HepG2 (cell line): Measurements from ENCODE around the gene GTF2H3. TPM values are rescaled to one million over a fixed set of nuclear protein-coding genes. Genes with fewer than 3 reads are reported as not detected.

Experiments used
- ARNT ChIP-seq: fragments of 450-650 bp; IDR thresholded peaks from 2 replicates; pipeline ENCODE4 v1.6.1; 2017
- ATF7-NPFF ChIP-seq: sonication (generic); formaldehyde crosslinking; IDR thresholded peaks from 2 replicates; pipeline ENCODE4 v1.8.1; 2023; ENCODE audit warnings: mild to moderate bottlenecking, low read depth, missing genetic modification reagents, moderate library complexity
- BATF2 ChIP-seq: sonication (generic); formaldehyde crosslinking; IDR thresholded peaks from 2 replicates; pipeline ENCODE4 v1.8.0; 2022; ENCODE audit warnings: mild to moderate bottlenecking, missing genetic modification reagents, moderate library complexity
- FOXM1 ChIP-seq: sonication (generic); formaldehyde crosslinking; IDR thresholded peaks from 2 replicates; pipeline ENCODE4 v1.5.0; 2020; ENCODE audit warnings: missing genetic modification reagents
- HBP1 ChIP-seq: IDR thresholded peaks from 2 replicates; pipeline ENCODE4 v1.6.1; 2016; ENCODE audit warnings: low read depth, control low read depth
- HINFP ChIP-seq: sonication (generic); formaldehyde crosslinking; IDR thresholded peaks from 2 replicates; pipeline ENCODE4 v1.4.0; 2020; ENCODE audit warnings: low read depth, mild to moderate bottlenecking, missing genetic modification reagents
- HNF1A ChIP-seq, 2 experiments: sonication (generic) in 1 of 2; formaldehyde crosslinking in 1 of 2; IDR thresholded peaks; 2 replicates each; pipeline versions ENCODE4 v1.4.0 to v1.6.1; 2016 to 2020; ENCODE audit warnings: borderline replicate concordance in 1 of 2, low read depth in 1 of 2, mild to moderate bottlenecking in 1 of 2, missing genetic modification reagents in 1 of 2
- HOMEZ ChIP-seq: IDR thresholded peaks from 2 replicates; pipeline ENCODE4 v1.6.1; 2016; ENCODE audit warnings: low read depth
- MAFK ChIP-seq, 2 experiments: IDR thresholded peaks in 1 of 2; conservative IDR thresholded peaks in 1 of 2; 2 replicates each; pipeline ENCODE4 v1.6.1; 2011; ENCODE audit warnings: improper control_type of control experiment in 2 of 2, low read length in 2 of 2
- PHF5A ChIP-seq: IDR thresholded peaks from one replicate; pipeline ENCODE4 v1.6.1; 2018; ENCODE audit warnings: low read depth, missing genetic modification reagents; ENCODE audit not compliant: unreplicated experiment
- PITX1 ChIP-seq: sonication (generic); formaldehyde crosslinking; IDR thresholded peaks from 2 replicates; pipeline ENCODE4 v1.5.1; 2020; ENCODE audit warnings: mild to moderate bottlenecking, missing genetic modification reagents
- RNF2 ChIP-seq: fragments of 450-650 bp; conservative IDR thresholded peaks from 2 replicates; pipeline ENCODE4 v1.6.1; 2016; ENCODE audit warnings: low read depth
- ZNF281 ChIP-seq: sonication (generic); formaldehyde crosslinking; IDR thresholded peaks from 2 replicates; pipeline ENCODE4 v1.4.0; 2020; ENCODE audit warnings: missing genetic modification reagents, borderline replicate concordance
- ZSCAN12 ChIP-seq: sonication (generic); formaldehyde crosslinking; IDR thresholded peaks from 2 replicates; pipeline ENCODE4 v1.9.0; 2021; ENCODE audit warnings: mild to moderate bottlenecking, missing genetic modification reagents
- ZSCAN29 ChIP-seq: sonication (generic); formaldehyde crosslinking; conservative IDR thresholded peaks from 2 replicates; pipeline ENCODE4 v1.4.0; 2020; ENCODE audit warnings: mild to moderate bottlenecking, missing genetic modification reagents
- polyA plus RNA-seq, 8 experiments: library from polyadenylated mRNA; depleted of rRNA in 3 of 8; stranded (reverse) in 7 of 8; unstranded in 1 of 8; fragments of >200 nt; fragmentation: Illumina TruSeq in 4 of 8; extraction: Trizol in 4 of 8; gene quantifications; 2 replicates each; pipeline versions ENCODE4 v1.2.1 to v1.2.3, GENCODE V29; 2011 to 2016; ENCODE audit warnings: low read depth in 4 of 8, missing spikeins in 1 of 8, mixed read lengths in 1 of 8; ENCODE audit not compliant: insufficient read depth in 1 of 8
- total RNA-seq, 5 experiments: library from RNA; depleted of rRNA; stranded (reverse); fragments of >200 nt; fragmentation: Illumina TruSeq; extraction: Trizol; gene quantifications; 2 replicates each; pipeline ENCODE4 v1.2.3, GENCODE V29; 2016; ENCODE audit warnings: low read depth in 1 of 5

The GTF2H3 gene
- total and polyA plus RNA-seq, 2 of the 13 experiments (the other 11 are each of a cell fraction or from before 2014, with no cell fraction given) = 35.8 to 58.8 TPM

- TF ChIP-seq HOMEZ (peak; percentile 20; the same call in 1 of the 2 replicates), HBP1 (CRISPR knock-in tag) (peak; percentile 96), FOXM1 (no peak), MAFK (conservative IDR thresholded peaks at IDR 0.05 in 1 of 2, IDR thresholded peaks at IDR 0.05 in 1 of 2; ENCODE audit: low read length in 2 of 2) (peak in 1 of 2 experiments; percentile 29; a peak in 1 of 4 replicates), ZNF281 (CRISPR knock-in tag) (peak; percentile 67; the same call in 1 of the 2 replicates), HINFP (CRISPR knock-in tag) (peak; percentile 86), HNF1A (IDR thresholded peaks at IDR 0.05; ENCODE audit: low read depth) (no peak), HNF1A (CRISPR knock-in tag; IDR thresholded peaks at IDR 0.05; ENCODE audit: borderline replicate concordance) (peak; percentile 92), ATF7-NPFF (CRISPR knock-in tag) (peak; percentile 86), ZSCAN29 (CRISPR knock-in tag) (no peak), PITX1 (CRISPR knock-in tag) (peak; percentile 91), RNF2 (no peak), ARNT (no peak), ZSCAN12 (no peak), BATF2 (CRISPR knock-in tag) (no peak), PHF5A (CRISPR knock-in tag) (peak; percentile 86)
Observed at GRCh38 chr12:123633379-123634141, at the start of gene GTF2H3, which contains the start of gene EIF2B1 (continued).
